HG02571 (cell line): ENCODE results near the gene ALDH9A1.
A peak's percentile ranks its signal among the peaks of the same experiment; 100 is the strongest.
"Not testable (repeated sequence)": the region's sequence is repeated elsewhere in the genome, so short reads cannot be mapped to it uniquely, and the experiment has no call there.

ENCODE experiments used
- ATAC-seq: cut with Tn5 transposase; IDR thresholded peaks from one replicate; pipeline ENCODE4 v1.9.1; 2021; ENCODE audit warnings: mild to moderate bottlenecking, moderate library complexity; ENCODE audit not compliant: unreplicated experiment

Gene ALDH9A1

GRCh38 chr1:165647970-165648369 is 50.4 kb downstream of the ALDH9A1 start:
- ATAC-seq = no peak

- no peak for ATAC-seq
Measured at GRCh38 chr1:165647517-165647916, 50.8 kb downstream of the ALDH9A1 start.

DNA sequence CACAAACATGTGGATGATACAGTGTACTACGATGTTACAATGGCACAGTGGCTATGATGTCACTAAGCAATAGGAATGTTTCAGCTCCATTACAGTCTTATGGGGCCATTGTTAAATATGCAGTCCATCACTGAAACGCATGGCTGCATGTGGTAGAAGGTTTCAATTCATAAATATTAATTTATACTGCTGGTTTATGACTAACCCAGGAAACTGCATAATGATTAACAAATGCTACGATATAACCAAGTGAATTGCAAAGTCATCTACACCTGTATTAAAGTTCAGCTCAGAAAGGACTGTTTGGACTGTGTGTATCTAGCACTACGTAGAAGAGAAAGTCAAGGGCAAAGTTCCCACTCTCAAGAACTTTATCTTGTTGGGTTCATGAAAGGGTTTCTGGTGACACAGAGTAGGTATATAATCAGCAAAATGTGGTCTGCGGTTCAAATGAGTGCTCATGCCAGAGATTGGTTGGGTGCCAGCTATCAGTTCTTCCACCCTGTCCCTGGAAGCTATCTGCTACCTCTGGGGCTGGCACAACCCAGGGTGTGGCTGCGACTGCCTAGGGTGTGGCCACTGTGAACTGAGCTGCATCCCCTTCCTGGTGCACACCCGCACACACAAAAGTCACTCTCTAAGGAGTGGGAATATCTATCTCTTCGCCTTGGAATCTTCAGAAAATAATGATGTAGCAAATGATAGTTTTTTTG is 52.6 kb downstream of the ALDH9A1 start:
- ATAC-seq = no peak

GRCh38 chr1:165644064-165644735 is 54.2 kb downstream of the ALDH9A1 start:
- no peak for ATAC-seq

GRCh38 chr1:165641231-165641987 is 57.0 kb downstream of the ALDH9A1 start:
- ATAC-seq = no peak

- no peak for ATAC-seq
Measured at GRCh38 chr1:165639821-165640623, 58.3 kb downstream of the ALDH9A1 start.

DNA sequence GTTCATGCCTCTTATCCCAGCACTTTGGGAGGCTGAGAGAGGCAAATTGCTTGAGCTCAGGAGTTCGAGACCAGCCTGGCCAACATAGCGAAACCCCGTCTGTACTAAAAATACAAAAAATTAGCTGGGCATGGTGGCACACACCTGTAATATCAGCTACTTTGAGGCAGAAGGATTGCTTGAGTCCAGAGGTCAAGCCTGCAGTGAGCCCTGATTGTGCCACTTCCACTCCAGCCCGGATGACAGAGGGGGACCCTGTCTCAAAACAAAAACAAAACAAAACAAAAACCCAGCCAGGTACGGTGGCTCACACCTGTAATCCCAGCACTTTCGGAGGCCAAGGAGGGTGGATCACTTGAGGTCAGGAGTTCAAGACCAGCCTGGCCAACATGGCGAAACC is 60.2 kb downstream of the ALDH9A1 start:
- ATAC-seq = not testable (repeated sequence)

GRCh38 chr1:165637427-165637826 is 60.9 kb downstream of the ALDH9A1 start:
- no peak for ATAC-seq

DNA sequence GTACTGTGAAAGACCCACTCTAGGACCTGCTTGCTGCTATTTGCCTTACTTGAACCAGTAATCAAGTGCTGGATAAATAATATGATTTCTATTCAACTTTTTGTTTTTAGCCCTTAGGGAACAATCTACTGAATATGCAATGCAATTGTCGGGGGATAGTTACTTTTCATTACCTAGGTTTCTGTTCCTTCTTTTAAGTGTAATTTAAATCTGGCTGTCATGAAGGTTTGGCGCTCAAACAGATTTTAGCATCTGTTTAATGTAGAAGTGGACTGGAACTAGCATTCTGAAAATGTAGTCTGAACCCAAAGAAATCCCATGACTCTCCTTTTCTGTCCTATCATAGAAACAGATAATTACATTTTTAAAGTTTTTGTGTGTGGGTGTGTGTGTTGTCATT is 62.5 kb downstream of the ALDH9A1 start:
- no peak for ATAC-seq

- ATAC-seq = no peak
Measured at GRCh38 chr1:165635329-165635728, 63.0 kb downstream of the ALDH9A1 start.

DNA sequence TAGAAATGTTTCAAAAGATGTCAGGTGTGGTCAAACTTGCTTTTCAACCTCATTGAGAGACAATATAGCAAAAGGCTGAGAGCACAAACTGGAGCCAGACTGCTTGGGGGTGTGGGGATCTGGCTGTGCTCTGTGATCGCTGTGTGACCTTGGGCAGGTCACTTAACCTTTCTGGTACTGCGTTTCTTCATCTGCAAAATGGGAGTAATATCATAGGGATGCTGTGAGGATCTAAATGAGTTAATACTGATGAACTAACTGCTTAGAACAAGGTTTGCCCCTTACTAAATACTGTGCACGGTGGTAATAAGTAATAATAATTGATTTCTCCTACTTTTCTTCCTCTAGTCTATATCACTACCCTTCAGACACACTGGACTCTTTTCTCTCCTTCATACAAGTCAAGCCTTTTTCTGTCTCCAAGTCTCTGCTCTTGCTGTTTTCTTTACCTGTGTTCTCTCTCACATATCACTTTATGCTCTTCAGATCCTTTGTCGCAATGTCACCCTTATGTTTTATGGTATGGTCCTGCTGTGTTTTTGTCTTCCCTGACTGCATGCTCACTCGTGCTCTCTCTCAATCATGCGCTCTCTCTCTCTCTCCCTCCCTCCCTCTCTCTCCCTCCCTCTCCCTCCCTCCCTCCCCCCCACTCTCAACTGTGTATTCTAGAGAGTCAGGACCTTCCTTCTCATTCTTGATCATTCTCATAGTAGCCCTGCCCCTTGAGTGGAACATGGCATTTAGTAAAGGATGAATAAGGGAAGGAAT is 64.0 kb downstream of the ALDH9A1 start:
- ATAC-seq = no peak

DNA sequence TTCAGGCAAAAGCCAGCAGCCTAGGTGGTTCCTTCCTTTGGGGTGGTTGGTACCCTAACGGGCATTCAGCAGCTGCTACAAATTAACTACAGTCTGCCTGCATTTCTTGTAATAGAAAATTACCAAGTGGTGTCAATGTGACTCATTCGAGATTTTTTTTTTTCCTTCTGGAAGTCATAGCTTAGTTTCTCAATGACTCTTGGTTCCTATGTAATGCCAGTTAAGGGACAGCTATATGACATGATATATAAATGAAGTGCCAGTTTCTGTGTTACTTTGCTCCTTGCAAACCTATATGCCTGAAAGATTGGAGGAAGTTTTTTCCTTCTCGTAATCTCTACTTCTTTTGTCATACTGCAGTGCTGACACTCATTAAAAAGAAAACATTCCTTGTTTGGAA is 64.7 kb downstream of the ALDH9A1 start:
- no peak for ATAC-seq

DNA sequence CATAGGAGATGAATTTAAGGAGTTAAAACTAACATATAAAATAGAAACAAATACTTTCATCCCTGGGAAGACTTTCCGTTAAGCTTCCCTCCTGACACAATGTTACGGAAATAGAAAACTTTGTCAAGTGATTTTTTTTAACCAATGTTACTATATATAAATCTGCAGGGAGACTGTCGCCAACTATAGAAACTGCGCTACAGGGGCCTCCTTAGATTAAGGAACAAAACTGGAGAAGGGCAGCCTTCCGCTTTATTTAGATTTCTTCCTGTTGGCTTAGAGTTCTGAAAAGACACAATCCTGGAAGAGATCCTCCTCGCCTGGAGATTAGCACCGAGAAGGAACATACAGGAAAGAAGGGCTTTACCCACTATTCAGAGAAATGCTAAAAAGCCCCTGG is 65.9 kb downstream of the ALDH9A1 start:
- no peak for ATAC-seq

DNA sequence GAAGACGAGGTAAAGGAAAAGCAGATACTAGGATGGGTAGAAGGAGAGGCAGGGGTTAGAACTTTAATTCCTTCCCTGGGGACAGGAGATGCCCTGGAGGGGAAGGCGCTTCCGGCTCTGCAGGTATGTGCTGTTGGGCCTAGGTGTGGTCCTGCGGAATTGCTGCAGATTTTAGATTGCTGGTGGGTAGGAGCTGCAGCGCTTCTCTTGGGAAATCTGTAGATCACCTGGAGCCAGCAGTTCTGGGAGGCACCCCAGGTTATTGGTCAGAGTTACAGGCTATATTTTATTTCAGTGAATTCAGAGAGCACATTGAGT is 66.3 kb downstream of the ALDH9A1 start:
- ATAC-seq = no peak

- ATAC-seq = peak; percentile 28
Measured at GRCh38 chr1:165631342-165632151, 66.8 kb downstream of the ALDH9A1 start.

DNA sequence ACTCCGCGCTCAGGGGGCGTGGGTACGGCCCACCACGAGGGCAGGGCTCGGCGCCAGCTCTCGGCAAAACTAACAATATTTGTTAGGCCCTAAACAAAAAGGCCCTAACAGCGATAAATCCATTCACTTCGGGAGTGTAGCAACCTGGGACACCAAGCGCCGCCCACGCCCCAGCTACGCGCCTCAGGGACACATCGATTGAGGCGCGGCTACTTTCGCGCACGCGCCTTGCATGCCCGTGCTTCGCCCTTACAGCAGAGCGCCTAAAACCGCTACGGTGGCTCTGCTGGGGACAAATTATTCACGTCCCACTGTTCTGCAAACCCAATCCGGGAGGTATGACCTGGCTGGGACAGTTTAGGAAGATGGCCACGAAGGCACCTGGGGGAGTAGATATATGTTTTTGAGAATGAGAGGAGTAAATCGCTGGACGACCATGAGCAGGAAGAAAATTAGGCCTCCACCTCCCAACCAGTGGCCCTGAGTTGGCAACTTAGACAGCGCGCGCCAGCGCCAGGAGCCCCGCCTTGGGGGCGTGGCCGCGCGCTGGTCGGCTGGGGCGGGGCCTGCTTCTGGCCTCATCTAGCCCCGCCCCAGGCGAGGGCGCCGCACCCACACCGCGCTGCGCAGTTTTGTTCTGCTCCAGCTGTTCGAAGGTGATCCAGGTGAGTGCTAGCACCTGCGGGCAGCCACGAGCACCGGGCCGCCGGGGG is 67.6 kb downstream of the ALDH9A1 start, which contains the start of gene MGST3:
TSS of gene MGST3 (plus strand) at position 606 of the 713 bp plus-strand sequence. CDS start 18,614 bp downstream, outside the sequence.
- peak; percentile 88 for ATAC-seq

DNA sequence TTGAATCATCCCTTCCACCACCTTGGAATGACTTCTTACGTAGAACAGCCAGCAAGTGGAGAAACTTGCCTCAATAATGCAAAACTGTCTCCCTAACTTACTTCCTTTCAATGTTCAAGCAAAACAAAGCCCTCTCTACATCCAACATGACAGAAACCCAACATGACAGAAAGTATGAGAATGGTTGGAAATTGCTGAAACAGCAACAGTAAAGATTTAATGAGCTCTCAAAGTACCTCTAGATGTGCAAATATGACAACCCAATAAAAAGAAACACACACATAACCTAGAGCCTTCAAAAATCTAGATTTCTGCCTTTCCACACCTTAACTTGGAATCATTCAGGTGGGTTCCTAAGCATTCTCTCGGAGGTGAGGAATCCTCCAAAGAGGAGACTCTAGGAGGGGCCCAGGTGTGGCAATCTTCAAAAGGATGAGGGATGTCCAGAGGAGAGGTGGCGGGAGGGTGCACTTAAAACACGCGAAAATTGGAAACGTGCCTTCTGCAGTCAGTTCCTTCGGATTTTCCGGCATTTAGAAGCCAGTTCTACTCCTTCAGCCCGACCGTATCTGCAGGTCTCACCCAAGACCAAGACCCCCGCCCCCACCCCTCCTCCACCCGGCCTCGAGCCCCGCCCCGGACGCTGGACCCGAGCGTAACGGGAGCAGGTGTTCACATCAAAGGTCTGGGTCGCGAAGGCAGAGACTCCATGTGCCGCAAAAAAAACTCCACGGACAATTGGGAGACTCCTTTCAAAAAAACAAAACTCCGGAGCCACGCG is 68.3 kb downstream of the ALDH9A1 start:
- no peak for ATAC-seq

- ATAC-seq = no peak
Measured at GRCh38 chr1:165629151-165629550, 69.2 kb downstream of the ALDH9A1 start.
